Activated effector memory CD4-positive, alpha-beta T cell treated with anti-CD3 and anti-CD28 coated beads, Interleukin-2, amount 50 U/mL, for 16 hours (primary cell): ENCODE measurements around the gene GNPTG.
A peak's percentile ranks its signal among the peaks of the same experiment; 100 is the strongest.

Source experiments
- DNase-seq: peaks from one replicate; pipeline ENCODE4 v3.0.0-alpha.2; 2020

GNPTG gene

DNA sequence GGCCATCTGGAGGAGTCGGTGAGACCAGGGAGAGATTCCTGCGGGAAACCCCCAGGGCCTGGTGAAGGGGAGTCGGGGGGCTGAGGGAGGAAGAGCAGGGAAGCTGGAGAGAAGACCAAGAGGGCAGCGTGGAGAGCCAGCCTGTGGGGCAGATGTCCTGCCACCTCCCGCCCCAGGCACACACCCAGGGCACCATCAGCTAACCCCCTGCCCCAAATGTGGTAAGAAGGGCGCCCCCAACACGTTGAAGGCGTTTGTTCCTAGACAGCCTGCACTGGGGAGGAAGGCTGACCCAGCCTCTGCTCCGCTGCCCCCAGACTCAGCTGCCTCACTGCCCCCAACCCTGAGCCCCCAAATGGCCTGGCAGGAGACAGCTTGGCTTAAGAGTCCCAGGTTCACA lies 17.0 kb upstream of the GNPTG start:
- DNase-seq: no peak

DNA sequence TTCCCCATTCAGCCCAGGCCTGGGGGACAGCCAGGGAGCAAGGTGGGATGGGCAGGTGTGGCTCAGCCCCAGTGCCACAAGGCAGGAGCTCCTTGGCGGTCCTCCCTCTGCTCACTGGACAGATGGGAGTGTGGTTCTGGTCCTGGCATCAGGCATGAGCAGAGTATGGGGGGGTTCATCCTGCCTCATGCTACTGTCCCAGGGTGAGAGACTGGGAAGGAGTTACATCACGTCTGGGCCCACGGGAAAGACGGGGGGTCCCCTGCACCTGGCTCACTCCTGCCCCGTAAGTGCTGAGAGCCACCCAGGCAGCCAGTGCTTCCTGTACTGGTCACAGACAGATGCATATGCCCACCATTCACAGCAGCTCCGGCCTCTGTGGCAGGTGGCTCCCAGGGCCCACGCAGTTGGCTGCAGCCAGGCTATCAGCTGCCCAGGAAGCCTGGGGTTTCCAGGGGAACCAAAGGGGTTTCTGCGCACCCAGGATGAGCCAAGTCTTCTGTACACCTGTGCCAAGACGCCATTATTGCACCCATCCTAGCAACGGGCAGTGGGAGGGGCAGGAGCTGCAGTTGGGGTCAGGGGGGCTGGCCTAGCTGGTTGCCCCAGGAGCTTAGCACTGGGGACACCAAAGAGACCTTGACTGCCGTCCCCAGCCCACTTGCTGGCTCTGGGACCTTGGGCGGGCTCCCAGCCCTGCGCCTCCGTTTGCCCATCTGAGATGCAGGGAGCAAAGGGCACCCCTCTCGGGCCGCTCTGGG lies 16.3 kb upstream of the GNPTG start:
- no peak for DNase-seq

DNA sequence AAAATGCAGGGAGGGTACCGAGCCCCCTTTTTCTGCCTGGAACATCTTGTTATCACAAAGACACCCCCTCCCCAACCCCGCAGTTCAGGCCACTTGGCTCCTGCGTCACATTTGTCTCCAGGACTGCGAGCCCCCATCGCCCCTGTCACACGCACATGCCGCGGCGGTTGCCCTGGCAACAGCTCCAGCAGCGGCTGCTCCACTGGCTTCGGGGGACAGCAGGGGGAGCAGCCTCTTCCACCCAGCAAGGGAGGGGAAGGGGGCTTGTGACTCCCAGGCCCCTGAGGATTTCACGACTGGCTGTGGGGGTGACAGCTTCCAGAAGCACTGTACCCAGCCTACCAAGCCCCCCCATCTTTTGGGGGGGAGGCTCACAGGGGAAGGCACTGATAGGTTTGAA lies 15.7 kb upstream of the GNPTG start:
- DNase-seq: no peak

DNA sequence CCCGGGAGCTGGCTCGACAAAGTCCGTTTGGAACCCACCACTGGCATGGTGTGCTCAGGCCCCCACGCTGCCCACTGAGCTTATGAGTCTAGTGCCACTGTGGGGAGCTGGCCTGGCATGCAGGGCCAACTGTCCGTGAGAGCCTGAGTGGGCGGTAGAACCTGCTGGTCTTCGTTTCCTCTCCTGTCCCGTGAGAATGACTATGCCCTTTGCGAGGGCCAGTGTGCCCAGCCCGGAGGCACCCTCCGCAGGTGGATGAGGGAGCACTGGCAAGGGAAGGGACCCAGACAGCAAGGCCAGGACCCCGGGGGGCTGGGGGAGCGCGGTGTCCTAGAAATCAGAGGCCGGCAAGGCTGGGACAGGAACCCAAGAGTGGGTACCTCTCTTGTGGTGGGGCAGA lies 15.1 kb upstream of the GNPTG start:
- DNase-seq: no peak

DNA sequence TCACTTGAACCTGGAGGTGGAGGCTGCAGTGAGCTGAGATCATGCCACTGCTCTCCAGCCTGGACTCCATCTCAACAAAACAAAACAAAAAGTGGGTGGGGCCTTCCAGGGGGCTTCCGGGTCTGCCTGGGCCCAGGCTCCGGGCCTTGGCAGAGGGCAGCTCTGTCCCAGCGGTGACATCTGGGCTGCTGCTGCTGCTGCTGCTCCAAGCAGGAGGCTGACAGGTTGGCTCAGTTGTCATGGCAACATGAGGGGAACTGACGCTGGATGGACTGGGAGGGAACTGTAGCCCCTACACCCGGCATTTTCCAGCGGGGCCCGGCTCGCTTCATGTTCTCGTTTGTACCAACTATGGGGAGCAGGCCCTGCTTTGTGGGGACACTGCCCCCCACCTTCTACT lies 14.2 kb upstream of the GNPTG start:
- no peak for DNase-seq

DNA sequence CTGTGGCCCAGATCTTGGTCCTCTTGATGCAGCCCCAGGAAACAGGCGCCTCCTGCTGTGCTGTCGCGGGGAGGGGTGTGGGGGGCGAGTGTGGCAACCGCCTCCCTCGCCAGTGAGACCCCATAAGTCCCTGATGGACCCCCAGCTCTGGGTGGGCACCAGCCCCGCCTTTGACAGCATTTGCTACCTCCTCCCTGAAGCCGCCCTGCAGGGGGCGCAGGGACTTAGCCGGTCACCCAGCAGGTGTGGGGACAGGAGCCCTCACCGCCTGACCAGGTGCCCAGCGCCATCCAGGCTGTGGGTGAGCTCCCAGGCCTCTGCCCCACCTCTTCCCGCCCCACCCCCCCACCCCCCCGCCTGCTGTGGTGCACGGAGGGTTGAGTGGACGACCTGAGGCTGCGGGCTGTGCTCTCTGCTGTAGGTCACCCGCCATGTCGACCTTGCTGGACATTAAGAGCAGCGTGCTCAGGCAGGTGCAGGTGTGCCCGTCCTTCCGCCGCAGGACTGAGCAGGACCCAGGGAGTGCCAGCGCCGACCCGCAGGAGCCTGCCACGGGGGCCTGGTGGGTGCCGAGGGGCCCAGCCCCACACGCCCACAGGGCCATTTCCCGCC lies 13.5 kb upstream of the GNPTG start:
- DNase-seq: no peak

DNA sequence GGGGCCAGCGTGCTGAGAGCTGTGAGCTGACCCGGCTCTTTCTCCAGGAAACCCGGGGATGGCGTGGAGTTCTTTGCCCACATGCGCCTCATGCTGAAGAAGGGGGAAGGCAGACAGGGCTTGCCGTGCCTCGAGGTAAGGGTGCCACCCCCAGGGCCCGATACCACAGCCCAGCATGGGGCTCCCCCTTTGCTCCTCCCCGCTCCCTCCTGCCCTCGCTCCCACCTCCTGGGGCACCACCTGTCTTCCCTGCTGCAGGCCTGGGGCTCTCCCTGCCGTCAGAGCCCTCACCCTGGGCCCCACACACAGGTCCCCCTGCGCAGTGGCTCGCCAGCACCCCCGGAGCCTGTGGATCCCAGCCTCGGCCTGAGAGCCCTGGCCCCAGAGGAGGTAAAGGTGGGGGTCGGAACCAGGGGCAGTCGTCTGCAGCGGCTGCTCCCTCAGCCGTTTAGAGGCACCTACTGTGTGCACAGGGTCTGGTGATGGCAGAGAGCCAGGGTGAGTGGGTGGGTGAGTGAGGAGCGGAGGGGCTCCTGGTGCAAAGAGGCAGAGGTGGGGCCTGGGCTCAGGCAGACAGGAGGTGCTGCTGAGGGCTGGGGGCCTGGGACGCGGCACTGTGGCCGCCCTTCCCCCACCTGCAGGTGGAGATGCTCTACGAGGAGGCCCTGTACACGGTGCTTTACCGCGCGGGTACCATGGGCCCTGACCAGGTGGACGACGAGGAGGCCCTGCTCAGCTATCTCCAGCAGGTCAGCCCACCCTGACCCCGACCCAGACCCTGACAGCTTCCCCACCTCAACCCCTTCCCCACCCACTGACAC lies 12.7 kb upstream of the GNPTG start:
- no peak for DNase-seq

DNA sequence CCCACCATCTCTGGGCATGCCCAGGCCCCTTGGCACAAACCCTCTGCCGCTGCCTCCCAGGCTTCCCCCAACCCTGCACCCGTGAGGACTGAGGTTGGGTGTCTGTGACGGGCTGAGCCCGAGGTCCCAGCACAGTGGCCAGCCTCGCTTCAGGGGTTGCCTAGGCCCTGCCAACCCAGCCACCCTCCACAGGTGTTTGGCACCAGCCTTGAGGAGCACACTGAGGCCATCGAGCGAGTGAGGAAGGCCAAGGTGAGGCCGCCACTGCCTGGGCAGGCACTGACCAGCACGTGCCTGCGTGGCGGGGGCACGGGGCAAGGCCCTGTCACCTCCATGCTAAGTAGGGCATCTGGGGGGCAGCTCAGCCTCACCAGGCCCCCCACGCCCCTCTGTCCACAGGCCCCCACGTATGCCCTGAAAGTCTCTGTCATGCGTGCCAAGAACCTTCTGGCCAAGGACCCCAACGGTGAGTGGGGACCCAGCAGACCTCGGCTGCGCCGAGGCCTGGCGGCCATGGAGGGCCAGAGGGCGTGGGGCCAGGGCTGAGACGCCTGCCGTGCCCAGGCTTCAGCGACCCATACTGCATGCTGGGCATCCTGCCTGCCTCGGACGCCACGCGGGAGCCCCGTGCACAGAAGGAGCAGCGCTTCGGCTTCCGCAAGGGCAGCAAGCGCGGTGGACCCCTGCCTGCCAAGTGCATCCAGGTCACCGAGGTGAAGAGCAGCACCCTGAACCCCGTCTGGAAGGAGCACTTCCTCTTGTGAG lies 10.8 kb upstream of the GNPTG start:
- DNase-seq: no peak

DNA sequence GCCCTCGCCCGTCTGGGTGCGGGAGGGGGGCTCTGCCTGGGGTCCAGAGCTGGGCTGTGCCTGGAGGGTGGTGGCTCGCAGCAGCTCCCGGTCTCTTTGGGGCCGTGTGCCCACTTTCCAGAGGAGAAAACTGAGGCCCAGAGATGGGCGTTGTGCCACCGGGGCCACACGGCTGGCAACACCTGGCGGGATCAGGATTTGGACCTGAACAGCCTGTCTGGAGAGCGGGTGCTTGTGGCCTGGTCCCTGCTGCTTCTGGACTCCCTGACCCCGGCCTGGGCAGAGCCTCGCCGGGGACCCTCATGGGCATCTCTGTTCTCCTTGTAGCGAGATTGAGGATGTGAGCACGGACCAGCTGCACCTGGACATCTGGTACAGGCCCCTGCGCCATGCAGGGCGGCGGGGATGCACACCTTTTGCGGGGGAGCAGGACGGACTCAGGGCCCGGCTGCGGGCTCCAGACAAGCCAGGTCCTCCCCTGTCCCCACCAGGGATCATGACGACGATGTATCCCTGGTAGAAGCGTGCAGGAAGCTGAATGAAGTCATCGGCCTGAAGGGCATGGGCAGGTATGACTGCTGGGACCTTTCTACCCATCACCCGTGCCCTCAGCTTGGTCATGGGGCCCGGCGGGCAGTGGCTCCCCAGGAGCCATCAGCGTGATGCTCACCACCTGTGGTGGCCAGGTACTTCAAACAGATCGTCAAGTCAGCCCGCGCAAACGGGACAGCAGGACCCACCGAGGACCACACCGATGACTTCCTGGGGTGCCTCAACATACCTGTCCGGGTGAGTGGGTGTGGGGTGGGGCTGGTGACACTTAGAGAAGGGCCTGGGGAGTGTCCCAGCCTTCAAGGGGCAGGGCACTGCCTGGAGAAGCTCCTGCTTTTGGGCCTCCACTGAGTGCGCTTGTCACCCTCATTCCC lies 10.0 kb upstream of the GNPTG start:
- DNase-seq: no peak

DNA sequence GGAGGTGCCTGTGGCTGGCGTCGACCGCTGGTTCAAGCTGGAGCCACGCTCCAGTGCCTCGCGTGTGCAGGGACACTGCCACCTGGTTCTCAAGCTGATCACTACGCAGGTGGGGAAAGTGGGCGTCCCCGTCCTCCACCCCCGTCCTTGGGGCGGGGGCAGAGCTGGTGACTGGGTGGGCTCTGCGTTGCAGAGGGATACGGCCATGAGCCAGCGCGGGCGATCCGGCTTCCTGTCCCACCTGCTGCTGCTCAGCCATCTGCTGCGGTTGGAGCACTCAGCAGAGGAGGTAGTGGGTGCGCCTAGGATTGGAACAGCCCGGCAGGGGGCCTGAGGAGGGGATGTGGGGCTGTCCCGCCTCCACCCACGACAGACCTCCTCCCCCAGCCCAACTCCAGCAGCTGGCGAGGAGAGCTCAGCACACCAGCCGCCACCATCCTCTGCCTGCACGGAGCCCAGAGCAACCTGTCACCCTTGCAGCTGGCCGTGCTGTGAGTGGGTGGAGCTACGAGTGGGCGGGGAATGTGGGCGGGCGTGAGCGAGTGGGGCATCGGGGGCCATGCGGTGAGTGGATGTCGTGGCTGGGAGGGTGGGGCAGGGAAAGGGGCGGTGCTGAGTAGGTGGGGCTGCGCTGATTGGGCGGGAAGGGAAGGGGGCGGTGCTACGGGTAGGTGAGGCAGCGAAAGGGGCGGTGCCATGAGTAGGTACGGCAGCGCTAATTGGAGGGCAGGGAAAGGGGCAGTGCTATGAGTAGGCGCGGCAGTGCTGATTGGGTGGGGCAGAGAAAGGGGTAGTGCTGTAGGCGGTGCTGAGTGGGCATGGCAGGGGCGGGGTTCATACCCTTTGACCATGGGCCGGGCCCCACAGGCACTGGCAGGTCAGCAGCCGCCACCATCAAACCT lies 9.0 kb upstream of the GNPTG start:
- DNase-seq: peak; percentile 96

DNA sequence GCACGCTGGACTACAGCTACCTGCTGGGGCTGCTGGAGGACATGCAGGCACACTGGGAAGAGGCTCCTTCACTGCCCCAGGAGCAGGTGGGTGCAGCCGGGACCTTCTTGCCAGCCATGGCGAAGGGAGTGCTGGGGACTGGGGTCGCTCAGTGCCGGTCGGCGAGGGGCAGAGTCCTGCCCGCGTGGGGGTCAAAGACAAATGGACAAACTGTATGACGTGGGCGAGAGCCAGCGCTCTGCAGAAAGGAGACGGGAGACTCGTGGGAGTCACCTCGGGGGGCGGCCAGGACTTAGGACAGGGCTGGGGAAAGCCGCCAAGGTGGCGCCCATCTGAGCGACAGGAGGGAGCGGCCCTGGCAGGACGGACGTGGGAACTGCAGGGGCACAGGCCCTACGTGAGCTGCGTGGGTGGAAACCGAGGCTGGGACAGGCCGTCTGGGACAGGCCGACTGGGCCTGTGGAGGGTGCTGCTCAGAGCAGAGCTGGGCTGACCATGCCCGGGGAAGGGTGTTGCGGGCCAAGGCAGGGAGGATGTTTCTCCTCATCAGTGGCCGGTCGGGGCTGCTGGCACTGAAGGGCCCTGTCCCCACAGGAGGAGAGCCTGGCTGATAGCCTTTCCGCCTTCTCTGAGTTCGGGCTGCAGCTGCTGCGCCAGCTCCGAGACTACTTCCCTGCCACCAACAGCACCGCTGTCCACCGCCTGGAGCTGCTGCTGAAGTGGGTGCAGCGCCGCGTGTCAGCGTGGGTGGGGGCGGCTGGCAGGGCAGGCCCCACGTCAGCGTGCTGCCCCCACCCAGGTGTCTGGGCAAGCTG lies 8.1 kb upstream of the GNPTG start:
- DNase-seq: no peak

DNA sequence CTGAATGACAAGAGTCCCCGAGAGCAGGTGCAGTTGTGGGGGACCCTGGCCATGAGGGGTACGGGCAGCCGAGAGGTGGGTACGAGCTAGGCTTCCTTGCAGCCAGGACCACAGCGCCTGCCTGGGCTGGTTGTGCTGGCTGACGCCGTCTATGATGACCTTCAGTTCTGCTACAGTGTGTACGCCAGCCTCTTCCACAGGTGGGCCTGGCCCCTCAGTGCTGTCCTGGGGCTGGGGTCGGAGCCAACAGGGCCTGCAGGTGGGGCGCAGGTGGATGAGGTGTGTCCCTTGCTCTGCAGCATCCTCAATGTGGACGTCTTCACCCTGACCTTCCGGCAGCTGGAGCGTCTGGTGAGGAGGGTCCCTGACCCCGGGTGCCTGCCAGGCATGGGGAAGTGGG lies 7.2 kb upstream of the GNPTG start:
- DNase-seq: no peak

DNA sequence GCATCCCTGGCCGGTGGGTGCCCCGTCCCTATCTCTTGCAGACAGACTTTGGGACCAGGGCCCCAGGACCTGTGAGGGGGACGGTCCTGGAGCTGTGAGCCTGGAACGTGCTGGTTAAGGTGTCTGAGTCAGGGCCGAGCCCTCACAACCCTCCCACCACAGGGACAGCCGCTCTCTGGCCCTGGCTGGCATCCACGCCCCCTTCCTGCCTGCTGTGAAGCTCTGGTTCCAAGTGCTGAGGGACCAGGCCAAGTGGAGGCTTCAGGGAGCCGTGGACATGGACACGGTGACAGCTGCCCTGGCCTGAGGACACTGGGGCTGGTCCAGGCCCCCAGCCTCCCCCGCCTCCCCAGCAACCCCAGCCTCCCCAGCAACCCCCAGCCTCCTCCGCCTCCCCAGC lies 6.6 kb upstream of the GNPTG start:
- DNase-seq: no peak

DNA sequence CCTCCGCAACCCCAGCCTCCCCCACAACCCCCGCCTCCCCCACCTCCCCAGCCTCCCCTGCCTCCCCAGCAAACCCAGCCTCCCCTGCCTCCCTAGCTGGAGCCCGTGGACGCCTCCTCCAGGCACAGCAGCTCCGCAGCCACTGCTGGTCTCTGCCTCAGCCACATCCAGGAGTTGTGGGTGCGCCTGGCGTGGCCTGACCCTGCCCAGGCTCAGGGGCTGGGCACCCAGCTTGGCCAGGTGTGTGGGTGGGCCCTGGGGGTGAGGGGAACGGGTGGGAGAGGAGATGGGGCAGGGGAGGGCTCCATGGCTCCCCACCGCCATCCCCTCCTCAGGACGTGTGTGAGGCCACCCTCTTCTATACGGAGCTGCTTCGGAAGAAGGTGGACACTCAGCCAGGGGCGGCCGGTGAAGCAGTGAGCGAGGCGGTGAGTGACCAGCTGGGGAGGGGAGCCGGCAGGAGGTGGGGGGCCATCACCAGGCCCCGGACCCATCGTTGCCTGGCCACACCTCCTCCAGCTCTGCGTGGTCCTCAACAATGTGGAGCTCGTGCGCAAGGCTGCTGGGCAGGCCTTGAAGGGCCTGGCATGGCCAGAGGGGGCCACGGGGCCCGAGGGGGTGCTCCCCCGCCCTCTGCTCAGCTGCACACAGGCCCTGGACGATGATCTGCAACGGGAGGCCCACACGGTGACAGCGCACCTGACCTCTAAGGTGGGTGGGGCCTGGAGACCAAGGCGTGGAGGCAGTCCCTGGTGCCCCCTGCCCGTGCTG lies 5.9 kb upstream of the GNPTG start:
- no peak for DNase-seq

DNA sequence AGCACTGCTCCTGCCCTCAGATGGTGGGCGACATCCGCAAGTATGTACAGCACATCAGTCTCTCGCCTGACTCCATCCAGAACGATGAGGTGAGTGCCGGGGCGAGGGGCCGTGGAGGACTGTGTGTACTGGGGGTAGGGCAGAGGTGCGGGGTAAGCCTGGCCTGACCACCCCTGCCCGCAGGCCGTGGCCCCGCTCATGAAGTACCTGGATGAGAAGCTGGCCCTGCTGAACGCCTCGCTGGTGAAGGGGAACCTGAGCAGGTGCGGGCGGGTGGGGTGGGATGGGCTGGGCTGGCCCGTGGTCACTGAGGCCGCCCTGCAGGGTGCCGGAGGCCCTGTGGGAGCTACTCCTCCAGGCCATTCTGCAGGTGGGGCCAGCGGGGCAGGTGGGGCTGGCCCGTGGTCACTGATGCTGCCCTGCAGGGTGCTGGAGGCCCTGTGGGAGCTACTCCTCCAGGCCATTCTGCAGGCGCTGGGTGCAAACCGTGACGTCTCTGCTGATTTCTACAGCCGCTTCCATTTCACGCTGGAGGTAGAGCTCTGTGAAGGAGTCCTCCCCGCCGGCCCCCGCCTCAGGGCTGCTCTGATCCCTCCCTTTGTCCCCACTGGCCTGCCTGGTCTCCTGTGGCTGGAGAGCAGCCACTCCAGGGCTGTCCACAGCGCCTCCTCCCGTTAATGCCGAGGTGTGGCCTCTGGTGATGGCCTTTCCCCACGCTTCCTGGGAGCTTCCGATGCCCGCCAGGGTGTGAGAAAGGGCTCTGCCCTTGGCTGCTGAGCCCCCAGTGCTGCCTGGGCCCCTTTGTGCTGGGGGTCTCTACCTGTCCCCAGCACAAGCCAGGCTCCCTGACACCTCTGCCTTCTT lies 5.1 kb upstream of the GNPTG start:
- no peak for DNase-seq

DNA sequence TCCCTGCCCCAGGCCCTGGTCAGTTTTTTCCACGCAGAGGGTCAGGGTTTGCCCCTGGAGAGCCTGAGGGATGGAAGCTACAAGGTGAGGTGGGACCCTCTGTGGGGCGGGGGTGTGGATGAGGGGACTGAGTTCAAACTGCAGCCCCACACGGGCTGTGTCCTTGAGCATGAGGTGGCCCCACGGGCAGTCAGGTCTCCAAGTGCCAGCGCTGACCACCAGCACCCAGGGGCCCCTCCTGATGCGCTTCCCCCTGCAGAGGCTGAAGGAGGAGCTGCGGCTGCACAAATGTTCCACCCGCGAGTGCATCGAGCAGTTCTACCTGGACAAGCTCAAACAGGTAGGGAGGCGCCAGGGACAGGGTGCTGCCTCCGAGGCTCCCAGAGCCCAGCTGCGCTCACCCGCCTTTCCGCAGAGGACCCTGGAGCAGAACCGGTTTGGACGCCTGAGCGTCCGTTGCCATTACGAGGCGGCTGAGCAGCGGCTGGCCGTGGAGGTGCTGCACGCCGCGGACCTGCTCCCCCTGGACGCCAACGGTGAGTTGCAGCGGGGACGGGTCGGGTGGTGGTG lies 4.4 kb upstream of the GNPTG start:
- DNase-seq: no peak

DNA sequence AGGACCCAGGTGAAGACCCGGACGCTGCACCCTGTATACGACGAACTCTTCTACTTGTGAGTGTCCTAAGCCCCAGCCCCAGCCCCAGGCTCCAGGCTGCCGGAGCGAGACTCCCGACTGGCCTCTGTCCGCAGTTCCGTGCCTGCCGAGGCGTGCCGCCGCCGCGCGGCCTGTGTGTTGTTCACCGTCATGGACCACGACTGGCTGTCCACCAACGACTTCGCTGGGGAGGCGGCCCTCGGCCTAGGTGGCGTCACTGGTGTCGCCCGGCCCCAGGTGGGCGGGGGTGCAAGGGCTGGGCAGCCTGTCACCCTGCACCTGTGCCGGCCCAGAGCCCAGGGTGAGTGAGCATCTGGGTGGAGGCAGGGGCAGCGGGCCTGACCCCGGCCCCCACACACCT lies 3.8 kb upstream of the GNPTG start:
- no peak for DNase-seq

DNA sequence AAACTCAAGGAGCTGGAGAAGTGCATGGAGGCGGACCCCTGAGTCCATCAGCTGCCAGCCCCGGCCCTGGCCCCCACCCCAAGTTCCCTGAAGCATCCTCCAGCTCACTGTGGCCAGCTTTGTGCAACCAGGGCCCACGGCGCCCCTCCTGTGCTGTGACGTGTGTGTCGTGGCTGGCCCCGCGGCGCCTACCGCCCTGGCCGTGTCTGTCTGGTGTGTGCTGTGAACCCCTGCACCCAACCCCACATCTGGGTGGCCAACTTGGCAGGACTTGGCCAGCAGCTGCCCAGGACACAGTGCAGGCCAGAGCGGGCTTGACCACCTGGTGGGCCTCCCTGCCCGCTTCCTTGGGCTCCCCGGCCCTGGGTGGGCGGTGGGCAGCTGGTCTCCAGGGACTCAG lies 3.3 kb upstream of the GNPTG start:
- no peak for DNase-seq
